HT1080 (cell line): ENCODE results near the gene TBC1D3K. TPM values are rescaled to one million over a fixed set of nuclear protein-coding genes. Genes with fewer than 3 reads are reported as not detected.
"Not testable (repeated sequence)": the region's sequence is repeated elsewhere in the genome, so short reads cannot be mapped to it uniquely, and the experiment has no call there.

Experiments used
- DNase-seq: peaks from one replicate; pipeline ENCODE4 v3.0.0-alpha.2; 2015; ENCODE audit warnings: low read depth
- polyA plus RNA-seq, 2 experiments: library from polyadenylated mRNA; depleted of rRNA; stranded (reverse); fragments of >200 nt; gene quantifications; 2 replicates each; pipeline ENCODE4 v1.2.3, GENCODE V29; 2015
- small RNA-seq: library from RNA; depleted of rRNA; stranded (forward); fragments of <200 nt; gene quantifications from one replicate; pipeline ENCODE3, GENCODE V24; 2014
- total RNA-seq: library from RNA; depleted of rRNA; stranded (reverse); fragments of >200 nt; shearing (Covaris generic); gene quantifications from 2 replicates; pipeline ENCODE4 v1.2.3, GENCODE V29; 2014; rRNA removed

Gene TBC1D3K
- 1.2 TPM in 1 of 2 replicates, not detected in the other for total RNA-seq
- polyA plus RNA-seq (2015; cell fraction: cytosol; rRNA removed) = not detected in 2 replicates
- polyA plus RNA-seq (2015; cell fraction: nucleus; rRNA removed) = 0.18 TPM in 1 of 2 replicates, not detected in the other

GRCh38 chr17:37924115-37924514 is at the start of gene TBC1D3K:
TSS of gene TBC1D3K (plus strand) at chr17:37924415. CDS start at chr17:37926000, 1,585 bp downstream.
- not testable (repeated sequence) for DNase-seq

GRCh38 chr17:37884516-37884915 is 39.7 kb upstream of the TBC1D3K start:
- DNase-seq = no peak

- DNase-seq = no peak
These were observed 39.1 kb upstream of the TBC1D3K start for GRCh38 chr17:37885136-37885535.

- no peak for DNase-seq
These were observed 35.3 kb upstream of the TBC1D3K start for GRCh38 chr17:37888881-37889280.

GRCh38 chr17:37896961-37897360 is 27.3 kb upstream of the TBC1D3K start:
- not testable (repeated sequence) for DNase-seq

Small RNAs within 50 kb of the gene (small RNA-seq; reads per million reads assigned to genes)
- gene RF00001 = not detected
- gene RNU6-489P = not detected

Other genes starting within 250 kb of the TBC1D3K start
- not detected in 2 replicates for gene HNF1B, start 179.4 kb upstream of the TBC1D3K start, total RNA-seq
- gene TBC1D3L, start 64.6 kb downstream of the TBC1D3K start, total RNA-seq = 0.68 and 1.9 TPM in 2 replicates
- 0.13 and 0.48 TPM in 2 replicates for gene TBC1D3D, start 79.6 kb downstream of the TBC1D3K start, total RNA-seq
- gene TBC1D3C, start 144.2 kb downstream of the TBC1D3K start, total RNA-seq = not detected in 2 replicates
- gene TBC1D3E, start 203.5 kb downstream of the TBC1D3K start, total RNA-seq = 0.60 TPM in 1 of 2 replicates, not detected in the other